ENCODE data around the gene IBA57.
"Not testable (repeated sequence)": the region's sequence is repeated elsewhere in the genome, so short reads cannot be mapped to it uniquely, and the experiment has no call there.

- not testable (repeated sequence) for TF ChIP-seq POLR2A (IDR thresholded peaks at IDR 0.05); CTCF (IDR thresholded peaks at IDR 0.05 in 4 of 5, conservative IDR thresholded peaks at IDR 0.05 in 1 of 5)
These were observed 55.5 kb downstream of the IBA57 start for GRCh38 chr1:228221097-228221496.
